Hepatocyte (in vitro differentiated cells): Measurements from ENCODE around the gene RFFL. TPM values are rescaled to one million over a fixed set of nuclear protein-coding genes. Genes with fewer than 3 reads are reported as not detected.
A peak's percentile ranks its signal among the peaks of the same experiment; 100 is the strongest.

Experiments used
- DNase-seq: peaks from one replicate; pipeline ENCODE4 v3.0.0-alpha.2; 2016; ENCODE audit warnings: low spot score
- H2AFZ ChIP-seq: fragments of 200-600 bp; sonication (generic); 2 replicates; pipeline ENCODE4 v1.6.0; 2016; ENCODE audit warnings: antibody characterized with exemption, mild to moderate bottlenecking
- H3K27ac ChIP-seq: fragments of 200-600 bp; sonication (generic); 2 replicates; pipeline ENCODE4 v1.5.1; 2016; ENCODE audit warnings: mild to moderate bottlenecking
- H3K27me3 ChIP-seq: fragments of 200-600 bp; sonication (generic); 2 replicates; pipeline ENCODE4 v1.6.1; 2016
- H3K36me3 ChIP-seq: fragments of 200-600 bp; sonication (generic); replicated peaks from 2 replicates; pipeline ENCODE4 v1.5.1; 2016; ENCODE audit warnings: low read depth; ENCODE audit not compliant: insufficient read depth
- H3K4me1 ChIP-seq: fragments of 200-600 bp; sonication (generic); 2 replicates; pipeline ENCODE4 v1.5.1; 2016; ENCODE audit warnings: mild to moderate bottlenecking, moderate library complexity; ENCODE audit not compliant: insufficient read depth
- H3K4me2 ChIP-seq: fragments of 200-600 bp; sonication (generic); 2 replicates; pipeline ENCODE4 v1.6.0; 2016
- H3K4me3 ChIP-seq: fragments of 200-600 bp; sonication (generic); 2 replicates; pipeline ENCODE4 v1.5.1; 2016; ENCODE audit warnings: mild to moderate bottlenecking
- H3K79me2 ChIP-seq: fragments of 200-600 bp; sonication (generic); 2 replicates; pipeline ENCODE4 v1.6.0; 2017; ENCODE audit warnings: mild to moderate bottlenecking
- H3K9me2 ChIP-seq: fragments of 200-600 bp; sonication (generic); replicated peaks from 2 replicates; pipeline ENCODE4 v1.6.0; 2017; ENCODE audit warnings: mild to moderate bottlenecking; ENCODE audit not compliant: insufficient read depth
- H3K9me3 ChIP-seq: fragments of 200-600 bp; sonication (generic); 2 replicates; pipeline ENCODE4 v1.5.1; 2016; ENCODE audit warnings: low read depth, mild to moderate bottlenecking
- H4K20me1 ChIP-seq: fragments of 200-600 bp; sonication (generic); 2 replicates; pipeline ENCODE4 v1.6.0; 2016; ENCODE audit warnings: mild to moderate bottlenecking; ENCODE audit not compliant: insufficient read depth, poor library complexity, severe bottlenecking
- EZH2 ChIP-seq: fragments of 200-600 bp; sonication (generic); IDR thresholded peaks from 2 replicates; pipeline ENCODE4 v1.6.1; 2016; ENCODE audit warnings: antibody characterized with exemption, mild to moderate bottlenecking, borderline replicate concordance
- EZH2phosphoT487 ChIP-seq: fragments of 200-600 bp; sonication (generic); IDR thresholded peaks from one replicate; pipeline ENCODE4 v1.6.1; 2018; ENCODE audit warnings: antibody characterized with exemption, mild to moderate bottlenecking, low read depth, moderate library complexity; ENCODE audit not compliant: unreplicated experiment, severe bottlenecking
- WGBS: methylation state at CpG from one replicate; pipeline ENCODE4 v1.1.6; 2016; ENCODE audit warnings: low lambda C conversion rate; ENCODE audit errors: missing lambda C conversion rate; 5-methylcytosine and 5-hydroxymethylcytosine counted together
- polyA plus RNA-seq: library from polyadenylated mRNA; unstranded; fragments of >200 nt; fragmentation: Nextera tagmentation; extraction: Ambion mirVana; gene quantifications from 2 replicates; pipeline ENCODE4 v1.2.1, GENCODE V29; 2016
- total RNA-seq: library from RNA; depleted of rRNA; stranded (reverse); fragments of >200 nt; gene quantifications from 2 replicates; pipeline ENCODE4 v1.2.3, GENCODE V29; 2014
- TF ChIP-seq, protein P1 (sequence below): fragments of 200-600 bp; sonication (generic); IDR thresholded peaks from 2 replicates; pipeline ENCODE4 v1.5.1; 2016; ENCODE audit warnings: antibody characterized with exemption, mild to moderate bottlenecking; ENCODE audit not compliant: poor library complexity

RFFL gene
- total and polyA plus RNA-seq, 2 experiments from 2014 or later, result 12.9 to 22.7 TPM

DNA sequence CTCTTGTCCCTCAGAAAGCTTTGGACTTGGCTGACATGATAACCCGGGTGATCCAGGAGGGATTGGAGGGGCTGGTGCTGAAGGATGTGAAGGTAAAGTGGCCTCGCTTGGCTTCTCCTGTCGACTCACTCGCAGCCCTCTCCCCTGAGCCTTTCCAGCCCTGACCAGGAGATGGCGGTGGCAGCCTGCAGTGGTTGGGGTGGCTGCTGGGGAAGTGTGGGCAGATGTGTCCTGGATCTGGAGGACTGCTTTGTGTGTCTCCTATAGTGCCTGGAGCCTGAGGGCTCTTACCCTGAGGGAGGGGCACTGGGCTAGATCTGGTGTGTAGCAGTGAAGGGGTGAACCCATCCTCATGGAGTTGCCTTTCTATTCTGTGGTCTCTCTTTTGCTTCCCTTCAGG is 65.3 kb downstream of the RFFL start:
- WGBS, result 55% methylated on average over 5 of the region's 5 CpGs
- Histone ChIP-seq H3K9me3 (no peaks in the 10 kb centered on the region), H3K79me2 (no peaks in the 10 kb centered on the region), H3K4me3 (no peak overlapping the region), H4K20me1 (no peaks in the 10 kb centered on the region), H2AFZ (no peak overlapping the region), H3K4me2 (no peak overlapping the region), H3K27me3 (no peaks in the 10 kb centered on the region), H3K4me1 (no peaks in the 10 kb centered on the region), H3K27ac (no peak overlapping the region), H3K9me2 (no peaks in the 10 kb centered on the region), H3K36me3 (no peaks in the 10 kb centered on the region)
- TF ChIP-seq, protein P1, sequence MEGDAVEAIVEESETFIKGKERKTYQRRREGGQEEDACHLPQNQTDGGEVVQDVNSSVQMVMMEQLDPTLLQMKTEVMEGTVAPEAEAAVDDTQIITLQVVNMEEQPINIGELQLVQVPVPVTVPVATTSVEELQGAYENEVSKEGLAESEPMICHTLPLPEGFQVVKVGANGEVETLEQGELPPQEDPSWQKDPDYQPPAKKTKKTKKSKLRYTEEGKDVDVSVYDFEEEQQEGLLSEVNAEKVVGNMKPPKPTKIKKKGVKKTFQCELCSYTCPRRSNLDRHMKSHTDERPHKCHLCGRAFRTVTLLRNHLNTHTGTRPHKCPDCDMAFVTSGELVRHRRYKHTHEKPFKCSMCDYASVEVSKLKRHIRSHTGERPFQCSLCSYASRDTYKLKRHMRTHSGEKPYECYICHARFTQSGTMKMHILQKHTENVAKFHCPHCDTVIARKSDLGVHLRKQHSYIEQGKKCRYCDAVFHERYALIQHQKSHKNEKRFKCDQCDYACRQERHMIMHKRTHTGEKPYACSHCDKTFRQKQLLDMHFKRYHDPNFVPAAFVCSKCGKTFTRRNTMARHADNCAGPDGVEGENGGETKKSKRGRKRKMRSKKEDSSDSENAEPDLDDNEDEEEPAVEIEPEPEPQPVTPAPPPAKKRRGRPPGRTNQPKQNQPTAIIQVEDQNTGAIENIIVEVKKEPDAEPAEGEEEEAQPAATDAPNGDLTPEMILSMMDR, result peak; percentile 62
- no peak for TF ChIP-seq EZH2
- TF ChIP-seq EZH2phosphoT487, result no peak
- DNase-seq, result peak; percentile 76

DNA sequence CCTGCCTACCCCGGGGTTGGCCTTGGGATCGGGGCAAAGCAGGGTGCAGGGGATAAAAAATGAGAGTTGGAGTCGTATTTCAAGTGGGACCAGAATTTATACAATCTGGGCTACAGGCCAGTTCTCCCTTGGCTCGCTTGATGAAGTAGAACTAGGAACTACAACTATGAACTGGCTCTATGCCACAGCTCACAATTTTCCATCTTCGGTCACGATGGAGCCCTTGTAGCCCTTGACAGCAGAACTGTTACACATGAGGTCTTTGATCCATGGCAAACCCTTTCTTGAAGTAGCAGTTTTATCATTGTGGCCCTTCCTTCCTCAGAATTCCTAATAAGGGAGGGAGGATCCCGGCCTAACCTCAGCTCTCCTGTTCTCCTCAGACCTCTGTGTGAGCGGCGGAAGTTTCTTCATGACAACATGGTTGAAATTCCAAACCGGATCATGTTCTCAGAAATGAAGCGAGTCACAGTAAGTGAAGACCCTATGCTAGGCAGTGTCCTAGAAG is 66.1 kb downstream of the RFFL start:
- H3K27ac ChIP-seq, result peak overlapping the region; percentile 60
- 80% methylated on average over 11 of the region's 11 CpGs for WGBS
- DNase-seq, result peak; percentile 35

DNA sequence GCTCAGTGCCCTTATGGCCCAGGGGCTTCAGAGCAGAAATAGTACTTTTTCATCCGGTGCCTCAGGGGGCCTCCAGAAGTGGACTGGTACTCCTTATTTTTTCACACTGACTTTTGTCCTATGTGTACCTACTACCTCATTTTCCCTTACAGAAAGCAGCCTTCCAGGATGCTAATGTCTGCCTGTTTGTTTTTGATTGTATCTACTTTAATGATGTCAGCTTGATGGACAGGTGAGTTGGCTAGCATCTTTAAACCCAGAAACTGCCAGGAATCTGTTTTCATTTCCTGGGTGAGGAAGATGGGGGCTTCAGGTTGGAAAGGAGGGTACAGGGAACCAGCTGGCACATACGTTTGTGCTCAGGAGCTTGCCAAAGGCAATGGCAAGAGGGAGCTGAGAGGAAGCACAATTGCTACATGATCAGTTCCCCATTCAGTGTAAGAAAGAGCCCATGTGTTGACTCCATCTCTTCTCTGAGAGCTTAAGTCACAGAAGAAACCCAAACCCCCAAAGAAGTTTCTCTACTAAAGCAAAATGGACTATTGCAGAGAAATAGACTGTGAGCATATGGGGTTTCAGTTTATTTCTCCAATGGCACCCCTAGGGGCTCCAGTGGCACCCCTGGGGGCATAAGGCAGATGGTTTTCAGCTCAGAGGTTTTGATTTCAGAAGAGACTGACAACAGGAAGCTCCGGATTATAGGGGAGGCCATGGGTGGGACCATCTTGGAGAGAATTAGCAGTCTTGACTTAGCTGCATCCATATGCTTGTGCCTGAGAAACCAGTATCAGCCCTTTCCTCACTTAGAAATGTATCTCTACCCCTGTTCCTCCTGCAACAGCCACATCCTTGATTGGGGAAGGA is 66.9 kb downstream of the RFFL start:
- Histone ChIP-seq H3K9me3 (no peaks in the 10 kb centered on the region), H3K4me2 (no peak overlapping the region), H3K36me3 (no peaks in the 10 kb centered on the region), H3K27ac (peak overlapping the region; percentile 60), H3K79me2 (no peaks in the 10 kb centered on the region), H3K9me2 (no peaks in the 10 kb centered on the region), H3K27me3 (no peaks in the 10 kb centered on the region), H3K4me1 (no peaks in the 10 kb centered on the region), H2AFZ (no peak overlapping the region), H4K20me1 (no peaks in the 10 kb centered on the region), H3K4me3 (no peak overlapping the region)
- no peak for TF ChIP-seq EZH2phosphoT487
- TF ChIP-seq EZH2, result no peak
- TF ChIP-seq, protein P1, result no peak
- DNase-seq, result no peak
- 92% methylated on average over 3 of the region's 3 CpGs for WGBS

More for the DNA sequence above, 66.1 kb downstream of the RFFL start:
- no peaks in the 10 kb centered on the region for H3K9me2 ChIP-seq
- no peak for TF ChIP-seq EZH2phosphoT487
- TF ChIP-seq EZH2, result no peak
- TF ChIP-seq, protein P1, result no peak
- H2AFZ ChIP-seq, result no peak overlapping the region
- no peaks in the 10 kb centered on the region for H3K27me3 ChIP-seq
- no peaks in the 10 kb centered on the region for H3K9me3 ChIP-seq
- H3K36me3 ChIP-seq, result no peaks in the 10 kb centered on the region
- H3K4me1 ChIP-seq, result no peaks in the 10 kb centered on the region
- no peak overlapping the region for H3K4me3 ChIP-seq
- H4K20me1 ChIP-seq, result no peaks in the 10 kb centered on the region
- no peak overlapping the region for H3K4me2 ChIP-seq
- no peaks in the 10 kb centered on the region for H3K79me2 ChIP-seq
